Activated CD8-positive, alpha-beta T cell treated with anti-CD3 and anti-CD28 coated beads for 36 hours (primary cell): ENCODE measurements around the gene PSMA4. TPM values are rescaled to one million over a fixed set of nuclear protein-coding genes. Genes with fewer than 3 reads are reported as not detected.
"Not testable (repeated sequence)": the region's sequence is repeated elsewhere in the genome, so short reads cannot be mapped to it uniquely, and the experiment has no call there.

Experiments
- ATAC-seq: fragments of 200-7000 bp; cut with Tn5 transposase; one replicate; pipeline ENCODE4 v1.10.0; 2021; ENCODE audit warnings: mild to moderate bottlenecking, moderate library complexity
- CTCF ChIA-PET: fragments of 350-600 bp; sonication (Branson Sonifier 250); formaldehyde crosslinking; loops from one replicate; lab custom pipeline; 2021; ENCODE audit warnings: antibody characterized with exemption; lab: Charles Lee
- POLR2A ChIA-PET: fragments of 350-600 bp; sonication (Branson Sonifier 250); formaldehyde crosslinking; loops from one replicate; lab custom pipeline; 2021; ENCODE audit warnings: antibody characterized with exemption; lab: Charles Lee
- DNase-seq: peaks from one replicate; pipeline ENCODE4 v3.0.0-alpha.2; 2020
- H3K27ac Mint-ChIP-seq: one replicate; pipeline ENCODE4 v1.8.0; 2021; ENCODE audit warnings: mild to moderate bottlenecking, mixed read lengths
- H3K27me3 Mint-ChIP-seq: one replicate; pipeline ENCODE4 v1.8.0; 2021; ENCODE audit warnings: mixed read lengths
- H3K36me3 Mint-ChIP-seq: one replicate; pipeline ENCODE4 v1.8.0; 2021; ENCODE audit warnings: low read depth, mixed read lengths
- H3K4me1 Mint-ChIP-seq: one replicate; pipeline ENCODE4 v1.8.0; 2021; ENCODE audit warnings: low read depth, mixed read lengths
- H3K4me3 Mint-ChIP-seq: one replicate; pipeline ENCODE4 v1.8.0; 2021; ENCODE audit warnings: mild to moderate bottlenecking, moderate library complexity, mixed read lengths
- H3K9me3 Mint-ChIP-seq: one replicate; pipeline ENCODE4 v1.8.0; 2021; ENCODE audit warnings: mixed read lengths
- CTCF ChIP-seq: fragments of 200-600 bp; IDR thresholded peaks from one replicate; pipeline ENCODE4 v1.8.0; 2022; ENCODE audit warnings: antibody characterized with exemption, mild to moderate bottlenecking
- intact Hi-C: fragments of 100-400 bp; cut with micrococcal nuclease; formaldehyde crosslinking; loops from one replicate; pipeline ENCODE4 v1.10.0; 2022
- total RNA-seq, 2 experiments: library from RNA; stranded (reverse); gene quantifications; one replicate each; pipeline ENCODE4 v1.2.3, GENCODE V29; 2021

PSMA4 gene
- total RNA-seq, 2 experiments from 2014 or later = 256 to 257 TPM

GRCh38 chr15:78506971-78507830 lies 33.0 kb upstream of the PSMA4 start, which contains the start of gene HYKK:
Gene HYKK (plus strand): TSS chr15:78507577. CDS start chr15:78513089, 5,512 bp downstream.
- intact Hi-C loops = no loop called here
- POLR2A ChIA-PET = interaction anchor here (2.8 kb wide), 1 partner anchor 33 kb away, joined by 12 read pairs; the partner anchor contains the start of gene PSMA4
- Mint-ChIP-seq H3K27ac (peak within 1 kb of the TSS; percentile 18), H3K9me3 (no peaks in the 10 kb centered on the region), H3K4me3 (peak within 1 kb of the TSS; percentile 79), H3K27me3 (no peaks in the 10 kb centered on the region), H3K36me3 (peaks cover under 1% of the 10 kb centered on the region), H3K4me1 (peaks cover 18% of the 10 kb centered on the region)
- CTCF ChIA-PET = no interaction called here
- DNase-seq (peak; percentile 82), ATAC-seq (peak; percentile 91)
- no peak for TF ChIP-seq CTCF

- no peak for TF ChIP-seq CTCF
- ATAC-seq (peak; percentile 40), DNase-seq (no peak)
- intact Hi-C loops = no loop called here
- Mint-ChIP-seq H3K27me3 (no peaks in the 10 kb centered on the region), H3K9me3 (no peaks in the 10 kb centered on the region), H3K4me1 (peaks cover 18% of the 10 kb centered on the region), H3K27ac (no peak overlapping the region), H3K4me3 (peak overlapping the region; percentile 79), H3K36me3 (no peaks in the 10 kb centered on the region)
- CTCF ChIA-PET = no interaction called here
- POLR2A ChIA-PET = interaction anchor here (1.1 to 2.8 kb wide), 2 partner anchors 29 to 33 kb away, joined by 3 to 12 read pairs; partner anchors contain the start of gene PSMA4
These were observed 32.4 kb upstream of the PSMA4 start for GRCh38 chr15:78507831-78508160.

GRCh38 chr15:78508272-78508671 lies 32.0 kb upstream of the PSMA4 start:
- Mint-ChIP-seq H3K4me1 (peaks cover 18% of the 10 kb centered on the region), H3K27me3 (no peaks in the 10 kb centered on the region), H3K36me3 (no peaks in the 10 kb centered on the region), H3K4me3 (peak overlapping the region; percentile 79), H3K27ac (no peak overlapping the region), H3K9me3 (no peaks in the 10 kb centered on the region)
- intact Hi-C loops = no loop called here
- ATAC-seq = no peak
- ChIA-PET POLR2A (interaction anchor here (1.1 to 2.8 kb wide), 3 partner anchors 12 to 32 kb away, joined by 3 to 12 read pairs (median 3); partner anchors contain the start of gene PSMA4), CTCF (interaction anchor here (1.5 kb wide), 1 partner anchor 10 kb away, joined by 4 read pairs; no protein-coding TSS in a partner anchor)
- DNase-seq = no peak
- no peak for TF ChIP-seq CTCF

- no peaks in the 10 kb centered on the region for H3K36me3 Mint-ChIP-seq
- POLR2A ChIA-PET = interaction anchor here (1.3 kb wide), 1 partner anchor 13 kb away, joined by 3 read pairs; no protein-coding TSS in a partner anchor
- H3K27me3 Mint-ChIP-seq = no peaks in the 10 kb centered on the region
- peak; percentile 13 for TF ChIP-seq CTCF
- peaks cover 18% of the 10 kb centered on the region for H3K4me1 Mint-ChIP-seq
- CTCF ChIA-PET = interaction anchor here (1.5 kb wide), 1 partner anchor 8 kb away, joined by 4 read pairs; no protein-coding TSS in a partner anchor
- intact Hi-C loops = no loop called here
- H3K4me3 Mint-ChIP-seq = no peak overlapping the region
- ATAC-seq (no peak), DNase-seq (no peak)
- H3K9me3 Mint-ChIP-seq = no peaks in the 10 kb centered on the region
- H3K27ac Mint-ChIP-seq = peak overlapping the region; percentile 30
These were observed 30.4 kb upstream of the PSMA4 start for GRCh38 chr15:78509726-78510312.

- ATAC-seq, H3K4me1 Mint-ChIP-seq, H3K27ac Mint-ChIP-seq, H3K9me3 Mint-ChIP-seq, H3K36me3 Mint-ChIP-seq, H3K4me3 Mint-ChIP-seq, H3K27me3 Mint-ChIP-seq, CTCF ChIA-PET, DNase-seq, intact Hi-C loops: not testable (repeated sequence)
- POLR2A ChIA-PET = interaction anchor here (0.6 kb wide), 1 partner anchor 137 kb away, joined by 3 read pairs; no protein-coding TSS in a partner anchor
These were observed 20.2 kb upstream of the PSMA4 start for GRCh38 chr15:78520035-78520434.
